Tibial nerve (tissue), 4 donors: Measurements from ENCODE around the gene MELTF.

Experiments used
- EP300 ChIP-seq, 2 donors: sonication (generic); formaldehyde crosslinking; IDR thresholded peaks; one replicate each; pipeline ENCODE4 v1.6.1; 2017; ENCODE audit warnings: antibody characterized with exemption in 2 of 2, mild to moderate bottlenecking in 1 of 2
- POLR2A ChIP-seq, 2 donors: fragments of 450-650 bp; IDR thresholded peaks; one replicate each; pipeline ENCODE4 v1.6.1; 2017; ENCODE audit warnings: antibody characterized with exemption in 2 of 2, mild to moderate bottlenecking in 2 of 2, moderate library complexity in 2 of 2
- TF ChIP-seq, protein P1 (sequence below), 5 experiments: fragments of 200-600 bp in 3 of 5; fragments of 450-650 bp in 2 of 5; sonication (generic) in 3 of 5; IDR thresholded peaks; one replicate each; pipeline ENCODE4 v1.5.1; 2016 to 2019; ENCODE audit warnings: antibody characterized with exemption in 5 of 5, mild to moderate bottlenecking in 3 of 5, moderate library complexity in 2 of 5

DNA sequence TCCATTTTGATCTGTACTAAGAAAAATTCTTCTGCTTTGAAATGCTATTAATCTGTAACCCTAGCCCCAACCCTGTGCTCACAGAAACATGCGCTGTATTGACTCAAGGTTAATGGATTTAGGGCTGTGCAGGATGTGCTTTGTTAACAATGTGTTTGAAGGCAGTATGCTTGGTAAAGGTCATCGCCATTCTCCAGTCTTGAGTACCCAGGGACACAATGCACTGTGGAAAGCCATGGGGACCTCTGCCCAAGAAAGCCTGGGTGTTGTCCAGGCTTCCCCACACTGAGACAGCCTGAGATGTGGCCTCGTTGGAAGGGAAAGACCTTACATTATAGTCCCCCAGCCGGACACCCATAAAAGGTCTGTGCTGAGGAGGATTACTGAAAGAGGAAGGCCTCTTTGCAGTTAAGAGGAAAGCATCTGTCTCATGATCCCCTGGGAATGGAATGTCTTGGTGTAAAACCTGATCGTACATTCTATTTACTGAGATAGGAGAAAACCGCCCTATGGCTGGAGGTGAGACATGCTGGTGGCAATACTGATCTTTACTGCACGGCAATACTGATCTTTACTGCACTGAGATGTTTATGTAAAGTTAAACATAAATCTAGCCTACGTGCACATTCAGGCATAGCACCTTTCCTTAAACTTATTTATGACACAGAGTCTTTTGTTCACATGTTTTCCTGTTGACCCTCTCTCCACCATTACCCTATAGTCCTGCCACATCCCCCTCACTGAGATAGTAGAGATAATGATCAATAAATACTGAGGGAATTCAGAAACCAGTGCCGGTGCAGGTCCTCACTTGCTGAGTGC is 67.3 kb downstream of the MELTF start:
- TF ChIP-seq, protein P1, sequence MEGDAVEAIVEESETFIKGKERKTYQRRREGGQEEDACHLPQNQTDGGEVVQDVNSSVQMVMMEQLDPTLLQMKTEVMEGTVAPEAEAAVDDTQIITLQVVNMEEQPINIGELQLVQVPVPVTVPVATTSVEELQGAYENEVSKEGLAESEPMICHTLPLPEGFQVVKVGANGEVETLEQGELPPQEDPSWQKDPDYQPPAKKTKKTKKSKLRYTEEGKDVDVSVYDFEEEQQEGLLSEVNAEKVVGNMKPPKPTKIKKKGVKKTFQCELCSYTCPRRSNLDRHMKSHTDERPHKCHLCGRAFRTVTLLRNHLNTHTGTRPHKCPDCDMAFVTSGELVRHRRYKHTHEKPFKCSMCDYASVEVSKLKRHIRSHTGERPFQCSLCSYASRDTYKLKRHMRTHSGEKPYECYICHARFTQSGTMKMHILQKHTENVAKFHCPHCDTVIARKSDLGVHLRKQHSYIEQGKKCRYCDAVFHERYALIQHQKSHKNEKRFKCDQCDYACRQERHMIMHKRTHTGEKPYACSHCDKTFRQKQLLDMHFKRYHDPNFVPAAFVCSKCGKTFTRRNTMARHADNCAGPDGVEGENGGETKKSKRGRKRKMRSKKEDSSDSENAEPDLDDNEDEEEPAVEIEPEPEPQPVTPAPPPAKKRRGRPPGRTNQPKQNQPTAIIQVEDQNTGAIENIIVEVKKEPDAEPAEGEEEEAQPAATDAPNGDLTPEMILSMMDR (IDR thresholded peaks at IDR 0.05) = no peak
- TF ChIP-seq EP300 (IDR thresholded peaks at IDR 0.05) = no peak
- no peak for TF ChIP-seq POLR2A (IDR thresholded peaks at IDR 0.05)
